Measurements from ENCODE around the gene BCOR. TPM values are rescaled to one million over a fixed set of nuclear protein-coding genes. Genes with fewer than 3 reads are reported as not detected.

Gene BCOR
- total and polyA plus RNA-seq, 4 donors = 5.6 to 23.0 (median 11.0) TPM

GRCh38 chrX:40076750-40077575, 20.8 kb downstream of the BCOR start:
- no peaks in the 10 kb centered on the region for H3K9me3 ChIP-seq (ENCODE audit: control insufficient read depth in 4 of 4, low read length in 3 of 4)
- peaks cover 4 to 27% (median 14%) of the 10 kb centered on the region in 4 donors for H3K36me3 ChIP-seq (ENCODE audit: control insufficient read depth in 4 of 4, insufficient read depth in 3 of 4, low read depth in 1 of 4, low read length in 3 of 4)
- peaks cover 11 to 19% (median 15%) of the 10 kb centered on the region in 4 donors for H3K4me1 ChIP-seq (ENCODE audit: control insufficient read depth in 4 of 4, insufficient read depth in 4 of 4, low read length in 3 of 4)
- no peaks in the 10 kb centered on the region for H3K27me3 ChIP-seq (ENCODE audit: control insufficient read depth in 4 of 4, insufficient read depth in 4 of 4, low read length in 3 of 4)
- WGBS = 52% methylated on average over 14 of the region's 14 CpGs
- no peak overlapping the region for H3K27ac ChIP-seq (ENCODE audit: low read depth in 1 of 2, low read length in 2 of 2)
- TF ChIP-seq, protein P1, sequence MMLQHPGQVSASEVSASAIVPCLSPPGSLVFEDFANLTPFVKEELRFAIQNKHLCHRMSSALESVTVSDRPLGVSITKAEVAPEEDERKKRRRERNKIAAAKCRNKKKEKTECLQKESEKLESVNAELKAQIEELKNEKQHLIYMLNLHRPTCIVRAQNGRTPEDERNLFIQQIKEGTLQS (IDR thresholded peaks at IDR 0.05) = no peak
- TF ChIP-seq GABPA (IDR thresholded peaks at IDR 0.05 in 1 of 2, conservative IDR thresholded peaks at IDR 0.05 in 1 of 2) (no peak), FOXA2 (IDR thresholded peaks at IDR 0.05) (no peak), ZBTB33 (IDR thresholded peaks at IDR 0.05) (no peak), FOXA1 (IDR thresholded peaks at IDR 0.05) (no peak), NR2F2 (IDR thresholded peaks at IDR 0.05) (no peak), RXRA (IDR thresholded peaks at IDR 0.05) (no peak), REST (IDR thresholded peaks at IDR 0.05) (no peak), RAD21 (IDR thresholded peaks at IDR 0.05) (no peak), YY1 (IDR thresholded peaks at IDR 0.05) (no peak), EGR1 (IDR thresholded peaks at IDR 0.05; ENCODE audit: low read depth in 2 of 2) (no peak), HNF4A (conservative IDR thresholded peaks at IDR 0.05) (no peak), HNF4G (IDR thresholded peaks at IDR 0.05) (no peak), TAF1 (conservative IDR thresholded peaks at IDR 0.05) (no peak), SP1 (IDR thresholded peaks at IDR 0.05) (no peak), JUND (IDR thresholded peaks at IDR 0.05) (no peak)
- TF ChIP-seq, protein P2, sequence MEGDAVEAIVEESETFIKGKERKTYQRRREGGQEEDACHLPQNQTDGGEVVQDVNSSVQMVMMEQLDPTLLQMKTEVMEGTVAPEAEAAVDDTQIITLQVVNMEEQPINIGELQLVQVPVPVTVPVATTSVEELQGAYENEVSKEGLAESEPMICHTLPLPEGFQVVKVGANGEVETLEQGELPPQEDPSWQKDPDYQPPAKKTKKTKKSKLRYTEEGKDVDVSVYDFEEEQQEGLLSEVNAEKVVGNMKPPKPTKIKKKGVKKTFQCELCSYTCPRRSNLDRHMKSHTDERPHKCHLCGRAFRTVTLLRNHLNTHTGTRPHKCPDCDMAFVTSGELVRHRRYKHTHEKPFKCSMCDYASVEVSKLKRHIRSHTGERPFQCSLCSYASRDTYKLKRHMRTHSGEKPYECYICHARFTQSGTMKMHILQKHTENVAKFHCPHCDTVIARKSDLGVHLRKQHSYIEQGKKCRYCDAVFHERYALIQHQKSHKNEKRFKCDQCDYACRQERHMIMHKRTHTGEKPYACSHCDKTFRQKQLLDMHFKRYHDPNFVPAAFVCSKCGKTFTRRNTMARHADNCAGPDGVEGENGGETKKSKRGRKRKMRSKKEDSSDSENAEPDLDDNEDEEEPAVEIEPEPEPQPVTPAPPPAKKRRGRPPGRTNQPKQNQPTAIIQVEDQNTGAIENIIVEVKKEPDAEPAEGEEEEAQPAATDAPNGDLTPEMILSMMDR (IDR thresholded peaks at IDR 0.05; ENCODE audit: low read depth, low read length, missing input control) = no peak
- TF ChIP-seq, protein P3, sequence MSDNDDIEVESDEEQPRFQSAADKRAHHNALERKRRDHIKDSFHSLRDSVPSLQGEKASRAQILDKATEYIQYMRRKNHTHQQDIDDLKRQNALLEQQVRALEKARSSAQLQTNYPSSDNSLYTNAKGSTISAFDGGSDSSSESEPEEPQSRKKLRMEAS (IDR thresholded peaks at IDR 0.05) = no peak
- no peak for DNase-seq (ENCODE audit: low spot score)
- H3K9ac ChIP-seq (ENCODE audit: low read depth in 1 of 2, low read length in 2 of 2) = no peak overlapping the region
- no peak overlapping the region for H3K4me3 ChIP-seq (ENCODE audit: low read depth in 1 of 3, low read length in 3 of 3)
